ENCODE results near the gene SLC25A20. TPM values are rescaled to one million over a fixed set of nuclear protein-coding genes. Genes with fewer than 3 reads are reported as not detected.

Gene SLC25A20
- 25.3 TPM for polyA plus RNA-seq (2013)

- peak within 1 kb of the TSS; percentile 46 to 87 for H3K27ac ChIP-seq (ENCODE audit: insufficient read depth in 1 of 2, low read depth in 1 of 2, low read length in 2 of 2, poor library complexity in 1 of 2, severe bottlenecking in 2 of 2)
- WGBS (ENCODE audit: insufficient coverage), result 0% methylated on average over 43 of the region's 54 CpGs
- POLR2A ChIA-PET, result interaction anchor here (0.5 to 2.9 kb wide), 2 partner anchors 20 to 41 kb away, joined by 3 to 24 read pairs; partner anchors contain the start of gene ARIH2
These were observed at the start of gene SLC25A20 for GRCh38 chr3:48898383-48899234. Gene SLC25A20, minus strand, starts transcription at chr3:48898882. Its CDS starts 88 bp downstream, at chr3:48898794.

GRCh38 chr3:48945891-48946549 is 47.3 kb upstream of the SLC25A20 start:
- ChIA-PET CTCF (no interaction called here), POLR2A (no interaction called here)
- Histone ChIP-seq H3K9me3 (ENCODE audit: control extremely low read depth in 1 of 5, control insufficient read depth in 4 of 5, insufficient read depth in 2 of 5, low read depth in 1 of 5, low read length in 4 of 5) (no peaks in the 10 kb centered on the region), H3K27me3 (replicated peaks in 2 of 5; ENCODE audit: control insufficient read depth in 4 of 5, insufficient read depth in 5 of 5, low read length in 4 of 5) (no peaks in the 10 kb centered on the region), H3K4me3 (ENCODE audit: control insufficient read depth in 1 of 7, extremely low read depth in 1 of 7, insufficient read depth in 4 of 7, low read depth in 2 of 7, low read length in 6 of 7) (no peak overlapping the region), H3K4me1 (ENCODE audit: control extremely low read depth in 1 of 4, control insufficient read depth in 4 of 4, insufficient read depth in 4 of 4, low read length in 3 of 4) (no peaks in the 10 kb centered on the region), H3K36me3 (ENCODE audit: control insufficient read depth in 4 of 4, insufficient read depth in 4 of 4, low read length in 3 of 4) (peaks cover 5 to 17% (median 13%) of the 10 kb centered on the region in 4 experiments), H3K27ac (ENCODE audit: insufficient read depth in 1 of 2, low read depth in 1 of 2, low read length in 2 of 2, poor library complexity in 1 of 2, severe bottlenecking in 2 of 2) (no peak overlapping the region)
- 96% methylated on average over 3 of the region's 4 CpGs for WGBS (ENCODE audit: insufficient coverage)
- no peak for DNase-seq

More at GRCh38 chr3:48898383-48899234, at the start of gene SLC25A20:
- DNase-seq, result peak; percentile 75 to 86 (median 84)
- CTCF ChIA-PET, result interaction anchor here (0.6 to 1.8 kb wide), 7 partner anchors 9 to 242 kb away, joined by 3 to 8 read pairs (median 3); partner anchors contain the start of gene ARIH2
- H3K27me3 ChIP-seq (replicated peaks in 2 of 5; ENCODE audit: control insufficient read depth in 4 of 5, insufficient read depth in 5 of 5, low read length in 4 of 5), result no peaks in the 10 kb centered on the region
- H3K9me3 ChIP-seq (ENCODE audit: control extremely low read depth in 1 of 5, control insufficient read depth in 4 of 5, insufficient read depth in 2 of 5, low read depth in 1 of 5, low read length in 4 of 5), result no peaks in the 10 kb centered on the region
- H3K4me3 ChIP-seq (ENCODE audit: control insufficient read depth in 1 of 7, extremely low read depth in 1 of 7, insufficient read depth in 4 of 7, low read depth in 2 of 7, low read length in 6 of 7), result peak within 1 kb of the TSS; percentile 75 to 93 (median 83)
- H3K4me1 ChIP-seq (ENCODE audit: control extremely low read depth in 1 of 4, control insufficient read depth in 4 of 4, insufficient read depth in 4 of 4, low read length in 3 of 4), result peaks cover 15 to 42% (median 37%) of the 10 kb centered on the region in 4 experiments
- peaks cover 0 to 2% (median 0%) of the 10 kb centered on the region in 4 experiments for H3K36me3 ChIP-seq (ENCODE audit: control insufficient read depth in 4 of 4, insufficient read depth in 4 of 4, low read length in 3 of 4)

DNA sequence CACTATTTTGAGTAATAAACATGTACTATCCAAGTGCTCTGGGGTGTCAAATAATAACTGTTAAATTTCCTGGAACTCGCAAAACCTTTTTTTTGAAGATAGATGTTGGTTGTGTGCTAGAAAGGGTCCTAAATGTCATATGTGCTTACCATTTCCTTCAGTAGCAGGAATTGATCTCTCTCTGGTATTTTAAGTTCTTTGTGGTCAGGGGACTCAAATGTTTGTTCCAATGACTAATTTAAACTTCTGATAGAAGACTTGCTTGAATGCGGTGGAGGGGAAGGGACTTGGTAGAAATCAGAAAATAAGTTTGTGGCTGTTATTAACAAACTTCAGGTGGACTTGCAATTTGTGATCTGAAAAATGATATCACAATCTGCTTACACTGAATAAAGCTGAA is 46.8 kb upstream of the SLC25A20 start:
- Histone ChIP-seq H3K4me1 (ENCODE audit: control extremely low read depth in 1 of 4, control insufficient read depth in 4 of 4, insufficient read depth in 4 of 4, low read length in 3 of 4) (no peaks in the 10 kb centered on the region), H3K27ac (ENCODE audit: insufficient read depth in 1 of 2, low read depth in 1 of 2, low read length in 2 of 2, poor library complexity in 1 of 2, severe bottlenecking in 2 of 2) (no peak overlapping the region), H3K9me3 (ENCODE audit: control extremely low read depth in 1 of 5, control insufficient read depth in 4 of 5, insufficient read depth in 2 of 5, low read depth in 1 of 5, low read length in 4 of 5) (no peaks in the 10 kb centered on the region), H3K4me3 (ENCODE audit: control insufficient read depth in 1 of 7, extremely low read depth in 1 of 7, insufficient read depth in 4 of 7, low read depth in 2 of 7, low read length in 6 of 7) (no peak overlapping the region), H3K36me3 (ENCODE audit: control insufficient read depth in 4 of 4, insufficient read depth in 4 of 4, low read length in 3 of 4) (peaks cover 5 to 17% (median 13%) of the 10 kb centered on the region in 4 experiments), H3K27me3 (replicated peaks in 2 of 5; ENCODE audit: control insufficient read depth in 4 of 5, insufficient read depth in 5 of 5, low read length in 4 of 5) (no peaks in the 10 kb centered on the region)
- ChIA-PET CTCF (no interaction called here), POLR2A (no interaction called here)
- WGBS (ENCODE audit: insufficient coverage), result 86% methylated on average over 2 of the region's 2 CpGs
- DNase-seq, result no peak

DNA sequence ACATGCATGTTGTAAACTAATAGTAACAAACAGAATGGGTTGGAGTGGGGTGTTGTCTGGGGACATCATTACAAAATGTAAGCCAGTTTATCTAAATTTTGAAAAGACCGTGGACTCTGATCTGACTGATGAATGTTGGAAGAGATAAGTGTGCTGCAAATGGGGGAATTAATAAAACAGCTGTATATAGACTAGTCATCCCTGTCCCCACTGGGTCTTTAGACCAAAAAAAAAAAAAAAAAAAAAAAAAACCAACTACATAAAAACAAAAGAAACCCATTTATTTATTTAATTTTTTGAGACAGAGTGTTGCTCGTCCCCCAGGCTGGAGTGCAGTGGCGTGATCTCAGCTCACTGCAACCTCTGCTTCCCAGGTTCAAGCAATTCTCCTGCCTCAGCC is 40.0 kb upstream of the SLC25A20 start:
- peaks cover 0 to 5% (median 2%) of the 10 kb centered on the region in 4 experiments for H3K4me1 ChIP-seq (ENCODE audit: control extremely low read depth in 1 of 4, control insufficient read depth in 4 of 4, insufficient read depth in 4 of 4, low read length in 3 of 4)
- no peak overlapping the region for H3K27ac ChIP-seq (ENCODE audit: insufficient read depth in 1 of 2, low read depth in 1 of 2, low read length in 2 of 2, poor library complexity in 1 of 2, severe bottlenecking in 2 of 2)
- H3K4me3 ChIP-seq (ENCODE audit: control insufficient read depth in 1 of 7, extremely low read depth in 1 of 7, insufficient read depth in 4 of 7, low read depth in 2 of 7, low read length in 6 of 7), result no peak overlapping the region
- ChIA-PET POLR2A (no interaction called here), CTCF (interaction anchor here (1.0 to 1.3 kb wide), 3 partner anchors 12 to 83 kb away, joined by 3 read pairs; no protein-coding TSS in a partner anchor)
- no peaks in the 10 kb centered on the region for H3K27me3 ChIP-seq (replicated peaks in 2 of 5; ENCODE audit: control insufficient read depth in 4 of 5, insufficient read depth in 5 of 5, low read length in 4 of 5)
- H3K36me3 ChIP-seq (ENCODE audit: control insufficient read depth in 4 of 4, insufficient read depth in 4 of 4, low read length in 3 of 4), result peaks cover 8 to 33% (median 15%) of the 10 kb centered on the region in 4 experiments
- DNase-seq, result no peak
- WGBS (ENCODE audit: insufficient coverage), result 94% methylated on average over 3 of the region's 3 CpGs
- H3K9me3 ChIP-seq (ENCODE audit: control extremely low read depth in 1 of 5, control insufficient read depth in 4 of 5, insufficient read depth in 2 of 5, low read depth in 1 of 5, low read length in 4 of 5), result no peaks in the 10 kb centered on the region

DNA sequence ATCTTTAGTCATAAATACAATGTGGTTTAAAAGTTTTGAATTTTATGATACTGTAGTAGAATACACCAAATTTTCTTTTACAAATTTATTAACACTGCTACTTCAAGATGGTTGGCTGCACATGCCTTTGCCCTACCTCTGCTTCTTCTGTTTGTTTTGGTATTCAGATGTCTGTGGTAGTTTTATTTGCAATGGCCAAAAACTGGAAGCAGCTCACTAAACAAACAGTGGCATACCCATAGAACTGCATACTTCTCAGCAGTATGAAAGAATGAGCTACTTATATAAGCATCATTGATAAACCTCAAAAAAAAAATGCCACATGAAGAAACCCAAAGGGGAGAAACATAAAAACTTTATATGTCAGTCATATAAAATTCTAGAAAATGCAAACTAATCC is 39.5 kb upstream of the SLC25A20 start:
- POLR2A ChIA-PET, result no interaction called here
- Histone ChIP-seq H3K36me3 (ENCODE audit: control insufficient read depth in 4 of 4, insufficient read depth in 4 of 4, low read length in 3 of 4) (peaks cover 8 to 30% (median 14%) of the 10 kb centered on the region in 4 experiments), H3K27me3 (replicated peaks in 2 of 5; ENCODE audit: control insufficient read depth in 4 of 5, insufficient read depth in 5 of 5, low read length in 4 of 5) (no peaks in the 10 kb centered on the region), H3K4me1 (ENCODE audit: control extremely low read depth in 1 of 4, control insufficient read depth in 4 of 4, insufficient read depth in 4 of 4, low read length in 3 of 4) (peaks cover 0 to 5% (median 2%) of the 10 kb centered on the region in 4 experiments), H3K9me3 (ENCODE audit: control extremely low read depth in 1 of 5, control insufficient read depth in 4 of 5, insufficient read depth in 2 of 5, low read depth in 1 of 5, low read length in 4 of 5) (no peaks in the 10 kb centered on the region), H3K4me3 (ENCODE audit: control insufficient read depth in 1 of 7, extremely low read depth in 1 of 7, insufficient read depth in 4 of 7, low read depth in 2 of 7, low read length in 6 of 7) (no peak overlapping the region), H3K27ac (ENCODE audit: insufficient read depth in 1 of 2, low read depth in 1 of 2, low read length in 2 of 2, poor library complexity in 1 of 2, severe bottlenecking in 2 of 2) (no peak overlapping the region)
- DNase-seq, result no peak
- CTCF ChIA-PET, result interaction anchor here (1.0 to 1.5 kb wide), 4 partner anchors 10 to 83 kb away, joined by 3 to 5 read pairs (median 3); no protein-coding TSS in a partner anchor

GRCh38 chr3:48935530-48935929 is 36.8 kb upstream of the SLC25A20 start:
- CTCF ChIA-PET, result interaction anchor here (0.6 to 2.1 kb wide), 3 partner anchors 16 to 20 kb away, joined by 3 to 6 read pairs (median 4); partner anchors contain the start of gene ARIH2
- POLR2A ChIA-PET, result no interaction called here
- Histone ChIP-seq H3K4me3 (ENCODE audit: control insufficient read depth in 1 of 7, extremely low read depth in 1 of 7, insufficient read depth in 4 of 7, low read depth in 2 of 7, low read length in 6 of 7) (no peak overlapping the region), H3K9me3 (ENCODE audit: control extremely low read depth in 1 of 5, control insufficient read depth in 4 of 5, insufficient read depth in 2 of 5, low read depth in 1 of 5, low read length in 4 of 5) (no peaks in the 10 kb centered on the region), H3K36me3 (ENCODE audit: control insufficient read depth in 4 of 4, insufficient read depth in 4 of 4, low read length in 3 of 4) (peaks cover 12 to 40% (median 18%) of the 10 kb centered on the region in 4 experiments), H3K27me3 (replicated peaks in 2 of 5; ENCODE audit: control insufficient read depth in 4 of 5, insufficient read depth in 5 of 5, low read length in 4 of 5) (no peaks in the 10 kb centered on the region), H3K4me1 (ENCODE audit: control extremely low read depth in 1 of 4, control insufficient read depth in 4 of 4, insufficient read depth in 4 of 4, low read length in 3 of 4) (peaks cover 0 to 5% (median 2%) of the 10 kb centered on the region in 4 experiments), H3K27ac (ENCODE audit: insufficient read depth in 1 of 2, low read depth in 1 of 2, low read length in 2 of 2, poor library complexity in 1 of 2, severe bottlenecking in 2 of 2) (peak overlapping the region in 1 of 2 experiments; percentile 4)
- WGBS (ENCODE audit: insufficient coverage), result 26% methylated on average over 2 of the region's 4 CpGs
- DNase-seq, result peak; percentile 15 to 65 (median 57)
